HG03457 (cell line): Measurements from ENCODE around the gene WDR87.
A peak's percentile ranks its signal among the peaks of the same experiment; 100 is the strongest.
"Not testable (repeated sequence)": the region's sequence is repeated elsewhere in the genome, so short reads cannot be mapped to it uniquely, and the experiment has no call there.

Experiments
- ATAC-seq: cut with Tn5 transposase; IDR thresholded peaks from one replicate; pipeline ENCODE4 v1.9.1; 2021; ENCODE audit warnings: moderate number of reproducible peaks; ENCODE audit not compliant: unreplicated experiment

The WDR87 gene

GRCh38 chr19:37931881-37932655, 25.7 kb upstream of the WDR87 start:
- ATAC-seq, result no peak

GRCh38 chr19:37930416-37930815, 24.0 kb upstream of the WDR87 start:
- ATAC-seq, result no peak

GRCh38 chr19:37929355-37929923, 23.0 kb upstream of the WDR87 start:
- ATAC-seq, result no peak

- peak; percentile 44 for ATAC-seq
Measured at GRCh38 chr19:37928527-37929286, 22.3 kb upstream of the WDR87 start.

GRCh38 chr19:37926711-37927110, 20.3 kb upstream of the WDR87 start:
- ATAC-seq, result no peak

- ATAC-seq, result no peak
Measured at GRCh38 chr19:37926255-37926654, 19.9 kb upstream of the WDR87 start.

- no peak for ATAC-seq
Measured at GRCh38 chr19:37925212-37925611, 18.8 kb upstream of the WDR87 start.

GRCh38 chr19:37924573-37924972, 18.2 kb upstream of the WDR87 start:
- not testable (repeated sequence) for ATAC-seq

- no peak for ATAC-seq
Measured at GRCh38 chr19:37920591-37921450, 14.4 kb upstream of the WDR87 start.

GRCh38 chr19:37914908-37915307, 8.5 kb upstream of the WDR87 start:
- ATAC-seq, result no peak

GRCh38 chr19:37909661-37910199, 3.3 kb upstream of the WDR87 start:
- no peak for ATAC-seq

- ATAC-seq, result no peak
Measured at GRCh38 chr19:37907735-37908455, 1.5 kb upstream of the WDR87 start.

GRCh38 chr19:37906869-37907734, 708 bp upstream of the WDR87 start, which contains the start of gene SIPA1L3:
SIPA1L3 (plus strand) TSS chr19:37907208; CDS start chr19:38081566, 174,358 bp downstream.
- peak; percentile 60 for ATAC-seq

- ATAC-seq, result no peak
Measured at GRCh38 chr19:37903096-37903495, 3.3 kb downstream of the WDR87 start.

GRCh38 chr19:37902668-37903067, 3.7 kb downstream of the WDR87 start:
- no peak for ATAC-seq

- ATAC-seq, result no peak
Measured at GRCh38 chr19:37899966-37900365, 6.4 kb downstream of the WDR87 start.

GRCh38 chr19:37899453-37899852, 6.9 kb downstream of the WDR87 start:
- no peak for ATAC-seq

GRCh38 chr19:37896180-37896579, 10.2 kb downstream of the WDR87 start:
- no peak for ATAC-seq
